OCI-LY1 (cell line): ENCODE results near the gene FTO.

ENCODE experiments used
- CTCF ChIP-seq: fragments of 200-600 bp; sonication (generic), shearing (Covaris generic); IDR thresholded peaks from 2 replicates; pipeline ENCODE4 v1.5.1; 2017; ENCODE audit warnings: mild to moderate bottlenecking, antibody characterized with exemption, low read length, moderate library complexity, mixed read lengths
- EZH2 ChIP-seq: fragments of 200-600 bp; sonication (generic), shearing (Covaris generic); IDR thresholded peaks from 2 replicates; pipeline ENCODE4 v1.8.0; 2017; ENCODE audit warnings: borderline replicate concordance, mixed run types, mild to moderate bottlenecking, antibody characterized with exemption, low read length, moderate library complexity, mixed read lengths

GRCh38 chr16:53984936-53985335 lies 281.0 kb downstream of the FTO start:
- TF ChIP-seq CTCF (no peak), EZH2 (no peak)
